GM21619 (cell line): ENCODE measurements around the gene KATNAL2.
A peak's percentile ranks its signal among the peaks of the same experiment; 100 is the strongest.

Experiments used
- ATAC-seq: cut with Tn5 transposase; IDR thresholded peaks from one replicate; pipeline ENCODE4 v1.9.1; 2021; ENCODE audit not compliant: unreplicated experiment

The KATNAL2 gene

GRCh38 chr18:46917108-46917802 is at the start of gene KATNAL2, which contains the start of gene PIAS2:
Gene KATNAL2, plus strand, starts transcription at chr18:46917602. Its CDS starts 29,271 bp downstream, at chr18:46946873.
Gene PIAS2, minus strand, starts transcription at chr18:46917507. Its CDS starts 162 bp downstream, at chr18:46917345.
- ATAC-seq = peak; percentile 79

GRCh38 chr18:46868169-46868921 is 49.1 kb upstream of the KATNAL2 start:
- no peak for ATAC-seq

- no peak for ATAC-seq
Measured at GRCh38 chr18:46877329-46877987, 39.9 kb upstream of the KATNAL2 start.

GRCh38 chr18:46883180-46883579 is 34.2 kb upstream of the KATNAL2 start:
- ATAC-seq = no peak

- no peak for ATAC-seq
Measured at GRCh38 chr18:46886893-46887292, 30.5 kb upstream of the KATNAL2 start.

GRCh38 chr18:46888965-46889364 is 28.4 kb upstream of the KATNAL2 start:
- ATAC-seq = no peak

GRCh38 chr18:46891742-46892214 is 25.6 kb upstream of the KATNAL2 start:
- peak; percentile 86 for ATAC-seq

- ATAC-seq = peak; percentile 38
Measured at GRCh38 chr18:46892842-46893241, 24.6 kb upstream of the KATNAL2 start.

GRCh38 chr18:46893360-46893759 is 24.0 kb upstream of the KATNAL2 start:
- no peak for ATAC-seq

GRCh38 chr18:46894124-46894523 is 23.3 kb upstream of the KATNAL2 start:
- ATAC-seq = no peak

GRCh38 chr18:46899274-46899948 is 18.0 kb upstream of the KATNAL2 start:
- ATAC-seq = peak; percentile 76

- no peak for ATAC-seq
Measured at GRCh38 chr18:46903406-46903805, 14.0 kb upstream of the KATNAL2 start.

- ATAC-seq = no peak
Measured at GRCh38 chr18:46909497-46909896, 7.9 kb upstream of the KATNAL2 start.

GRCh38 chr18:46910856-46911255 is 6.5 kb upstream of the KATNAL2 start:
- no peak for ATAC-seq

GRCh38 chr18:46915800-46916550 is 1.4 kb upstream of the KATNAL2 start:
- no peak for ATAC-seq

GRCh38 chr18:46916551-46917107 is 773 bp upstream of the KATNAL2 start:
- ATAC-seq = peak; percentile 29

- ATAC-seq = peak; percentile 16
Measured at GRCh38 chr18:46917803-46918600, 600 bp downstream of the KATNAL2 start.

GRCh38 chr18:46920067-46920466 is 2.7 kb downstream of the KATNAL2 start:
- no peak for ATAC-seq

- ATAC-seq = no peak
Measured at GRCh38 chr18:46920653-46921052, 3.3 kb downstream of the KATNAL2 start.
